GM23338 (cell line): Measurements from ENCODE around the gene SHKBP1. TPM values are rescaled to one million over a fixed set of nuclear protein-coding genes. Genes with fewer than 3 reads are reported as not detected.
A peak's percentile ranks its signal among the peaks of the same experiment; 100 is the strongest.

Experiments
- ATAC-seq: fragments of 200-7000 bp; cut with Tn5 transposase; 3 replicates; pipeline ENCODE4 v1.9.1; 2020
- DNase-seq: peaks from one replicate; pipeline ENCODE4 v3.0.0-alpha.2; 2015; ENCODE audit warnings: low spot score
- H2AFZ ChIP-seq: fragments of 200-600 bp; sonication (generic); 2 replicates; pipeline ENCODE4 v1.8.0; 2016; ENCODE audit warnings: antibody characterized with exemption, mild to moderate bottlenecking, moderate library complexity
- H3F3A ChIP-seq: fragments of 200-600 bp; sonication (generic); replicated peaks from 2 replicates; pipeline ENCODE4 v1.8.0; 2017; ENCODE audit warnings: antibody characterized with exemption, mixed run types, low read depth
- H3K27ac ChIP-seq: fragments of 200-600 bp; sonication (generic); 2 replicates; pipeline ENCODE4 v1.6.1; 2016; ENCODE audit warnings: low read depth
- H3K27me3 ChIP-seq: fragments of 200-600 bp; sonication (generic); 2 replicates; pipeline ENCODE4 v1.8.0; 2016; ENCODE audit warnings: mild to moderate bottlenecking, mixed run types, moderate library complexity; ENCODE audit not compliant: insufficient read depth
- H3K36me3 ChIP-seq: fragments of 200-600 bp; sonication (generic); 2 replicates; pipeline ENCODE4 v1.8.0; 2016; ENCODE audit warnings: mild to moderate bottlenecking; ENCODE audit not compliant: insufficient read depth
- H3K4me1 ChIP-seq: fragments of 200-600 bp; sonication (generic); 2 replicates; pipeline ENCODE4 v1.8.0; 2016; ENCODE audit warnings: mild to moderate bottlenecking, moderate library complexity; ENCODE audit not compliant: insufficient read depth
- H3K4me2 ChIP-seq: fragments of 200-600 bp; sonication (generic); 2 replicates; pipeline ENCODE4 v1.7.1; 2017; ENCODE audit warnings: mixed run types
- H3K4me3 ChIP-seq: fragments of 200-600 bp; sonication (generic); 2 replicates; pipeline ENCODE4 v1.6.1; 2016; ENCODE audit warnings: mixed run types
- H3K79me2 ChIP-seq: fragments of 200-600 bp; sonication (generic); replicated peaks from 2 replicates; pipeline ENCODE4 v1.8.0; 2017; ENCODE audit warnings: mild to moderate bottlenecking; ENCODE audit not compliant: insufficient read depth
- H3K9me2 ChIP-seq: fragments of 200-600 bp; sonication (generic); 2 replicates; pipeline ENCODE4 v1.8.0; 2017; ENCODE audit not compliant: insufficient read depth
- H4K20me1 ChIP-seq: fragments of 200-600 bp; sonication (generic); replicated peaks from 2 replicates; pipeline ENCODE4 v1.8.0; 2017; ENCODE audit warnings: mild to moderate bottlenecking; ENCODE audit not compliant: insufficient read depth
- H3K27ac Mint-ChIP-seq: 2 replicates; pipeline ENCODE4 v1.8.0; 2020; ENCODE audit warnings: inconsistent platforms, mild to moderate bottlenecking, moderate library complexity, mixed read lengths
- H3K27me3 Mint-ChIP-seq: 3 replicates; pipeline ENCODE4 v1.8.0; 2022; ENCODE audit warnings: low read depth, mild to moderate bottlenecking, moderate library complexity, mixed read lengths, inconsistent platforms; ENCODE audit not compliant: insufficient read depth, poor library complexity
- H3K36me3 Mint-ChIP-seq: 3 replicates; pipeline ENCODE4 v1.8.0; 2021; ENCODE audit warnings: low read depth, mild to moderate bottlenecking, inconsistent platforms, moderate library complexity, mixed read lengths
- H3K4me1 Mint-ChIP-seq: 3 replicates; pipeline ENCODE4 v1.8.0; 2020; ENCODE audit warnings: mild to moderate bottlenecking, inconsistent platforms, mixed read lengths
- H3K4me3 Mint-ChIP-seq: 3 replicates; pipeline ENCODE4 v1.8.0; 2021; ENCODE audit warnings: moderate library complexity, mild to moderate bottlenecking, inconsistent platforms, mixed read lengths
- H3K9me3 Mint-ChIP-seq: 3 replicates; pipeline ENCODE4 v1.8.0; 2020; ENCODE audit warnings: moderate library complexity, mild to moderate bottlenecking, inconsistent platforms, mixed read lengths
- CREB1 ChIP-seq: fragments of 250-450 bp; sonication (Bioruptor Pico); IDR thresholded peaks from 2 replicates; pipeline ENCODE4 v1.5.0; 2020; ENCODE audit warnings: low read depth, mild to moderate bottlenecking, moderate library complexity
- EZH2 ChIP-seq: fragments of 200-600 bp; sonication (generic); IDR thresholded peaks from one replicate; pipeline ENCODE4 v1.8.0; 2017; ENCODE audit warnings: antibody characterized with exemption, mild to moderate bottlenecking, low read depth; ENCODE audit not compliant: unreplicated experiment
- EZH2phosphoT487 ChIP-seq: fragments of 200-600 bp; sonication (generic); IDR thresholded peaks from one replicate; pipeline ENCODE4 v1.8.1; 2018; ENCODE audit warnings: antibody characterized with exemption; ENCODE audit not compliant: unreplicated experiment
- JUNB ChIP-seq: IDR thresholded peaks from one replicate; pipeline ENCODE4 v1.6.1; 2016; ENCODE audit warnings: antibody characterized with exemption; ENCODE audit not compliant: unreplicated experiment
- NANOG ChIP-seq: IDR thresholded peaks from 2 replicates; pipeline ENCODE4 v1.6.1; 2016; ENCODE audit warnings: antibody characterized with exemption, borderline replicate concordance
- POLR2AphosphoS5 ChIP-seq: IDR thresholded peaks from 2 replicates; pipeline ENCODE4 v1.6.1; 2016; ENCODE audit warnings: antibody characterized with exemption, low read depth
- STAT1 ChIP-seq: IDR thresholded peaks from one replicate; pipeline ENCODE4 v1.6.1; 2016; ENCODE audit warnings: antibody characterized with exemption; ENCODE audit not compliant: unreplicated experiment
- ZNF114 ChIP-seq: fragments of 250-450 bp; sonication (Bioruptor Pico); IDR thresholded peaks from 2 replicates; pipeline ENCODE4 v1.5.0; 2020; ENCODE audit warnings: mild to moderate bottlenecking, moderate library complexity
- ZNF331 ChIP-seq: fragments of 250-450 bp; sonication (Bioruptor Pico); IDR thresholded peaks from 2 replicates; pipeline ENCODE4 v1.5.0; 2020; ENCODE audit warnings: low read depth, mild to moderate bottlenecking, moderate library complexity
- polyA plus RNA-seq: library from polyadenylated mRNA; unstranded; fragments of >200 nt; fragmentation: Nextera tagmentation; extraction: Ambion mirVana; gene quantifications from 2 replicates; pipeline ENCODE4 v1.2.1, GENCODE V29; 2016
- total RNA-seq: library from RNA; depleted of rRNA; stranded (reverse); fragments of >200 nt; shearing (Covaris generic); gene quantifications from 2 replicates; pipeline ENCODE4 v1.2.3, GENCODE V29; 2014
- TF ChIP-seq, protein P1 (sequence below): fragments of 250-450 bp; sonication (Bioruptor Pico); IDR thresholded peaks from 2 replicates; pipeline ENCODE4 v1.5.0; 2020; ENCODE audit warnings: mild to moderate bottlenecking, moderate library complexity
- TF ChIP-seq, protein P2 (sequence below), 2 experiments: fragments of 200-600 bp in 1 of 2; sonication (generic) in 1 of 2; conservative IDR thresholded peaks; 2 replicates each; pipeline versions ENCODE4 v1.5.1 to v1.6.1; 2016 to 2017; ENCODE audit warnings: antibody characterized with exemption in 2 of 2, low read depth in 2 of 2, mild to moderate bottlenecking in 2 of 2, moderate library complexity in 1 of 2
- TF ChIP-seq, protein P3 (sequence below): IDR thresholded peaks from 2 replicates; pipeline ENCODE4 v1.6.1; 2016; ENCODE audit warnings: antibody characterized with exemption
- TF ChIP-seq, protein P4 (sequence below): IDR thresholded peaks from one replicate; pipeline ENCODE4 v1.6.1; 2018; ENCODE audit warnings: antibody characterized with exemption; ENCODE audit not compliant: unreplicated experiment

SHKBP1 gene
- total and polyA plus RNA-seq, 2 experiments from 2014 or later: 63.2 to 69.8 TPM

DNA sequence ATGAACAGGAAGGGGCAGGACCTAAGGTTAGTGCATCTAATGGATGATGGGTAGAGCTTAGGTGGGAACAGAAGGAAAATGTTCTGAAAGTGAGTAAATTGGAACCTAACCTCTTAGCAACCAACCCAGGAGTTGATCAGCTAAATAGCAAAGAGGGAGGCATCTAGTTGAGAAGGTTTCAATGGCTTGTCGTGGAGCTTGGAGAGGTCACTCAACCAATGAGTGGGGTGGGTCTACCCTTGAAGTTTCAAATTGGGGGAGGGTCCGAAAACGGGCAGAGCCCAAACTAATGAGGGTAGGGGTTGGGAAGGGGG lies 5.7 kb upstream of the SHKBP1 start:
- Histone ChIP-seq H3K36me3 (no peaks in the 10 kb centered on the region), H3K4me2 (no peak overlapping the region; the same call in 1 of the 2 replicates), H2AFZ (no peak overlapping the region; the same call in 1 of the 2 replicates), H4K20me1 (0 out of 2 replicates have a peak, but pooled peaks cover 4% of the 10 kb centered on the region), H3K4me3 (no peak overlapping the region; the same call in 1 of the 2 replicates), H3K4me1 (no peaks in the 10 kb centered on the region; the same call in 1 of the 2 replicates), H3K9me2 (peaks cover 9% of the 10 kb centered on the region), H3K27ac (no peak overlapping the region), H3K79me2 (no peaks in the 10 kb centered on the region), H3K27me3 (peaks cover 44% of the 10 kb centered on the region), H3F3A (no peaks in the 10 kb centered on the region)
- no peaks in the 10 kb centered on the region for H3K9me3 Mint-ChIP-seq
- no peaks in the 10 kb centered on the region for H3K36me3 Mint-ChIP-seq
- peak overlapping the region; percentile 46; the same call in 1 of the 2 replicates for H3K27ac Mint-ChIP-seq
- peaks cover 17% of the 10 kb centered on the region; the same call in 2 of the 3 replicates for H3K4me1 Mint-ChIP-seq
- DNase-seq (no peak), ATAC-seq (no peak)
- H3K4me3 Mint-ChIP-seq: peak overlapping the region; percentile 57
- TF ChIP-seq POLR2AphosphoS5 (no peak), ZNF331 (CRISPR knock-in tag) (no peak), CREB1 (no peak), EZH2 (no peak), STAT1 (no peak), ZNF114 (no peak), NANOG (no peak), EZH2phosphoT487 (no peak), JUNB (no peak)
- TF ChIP-seq, protein P1, sequence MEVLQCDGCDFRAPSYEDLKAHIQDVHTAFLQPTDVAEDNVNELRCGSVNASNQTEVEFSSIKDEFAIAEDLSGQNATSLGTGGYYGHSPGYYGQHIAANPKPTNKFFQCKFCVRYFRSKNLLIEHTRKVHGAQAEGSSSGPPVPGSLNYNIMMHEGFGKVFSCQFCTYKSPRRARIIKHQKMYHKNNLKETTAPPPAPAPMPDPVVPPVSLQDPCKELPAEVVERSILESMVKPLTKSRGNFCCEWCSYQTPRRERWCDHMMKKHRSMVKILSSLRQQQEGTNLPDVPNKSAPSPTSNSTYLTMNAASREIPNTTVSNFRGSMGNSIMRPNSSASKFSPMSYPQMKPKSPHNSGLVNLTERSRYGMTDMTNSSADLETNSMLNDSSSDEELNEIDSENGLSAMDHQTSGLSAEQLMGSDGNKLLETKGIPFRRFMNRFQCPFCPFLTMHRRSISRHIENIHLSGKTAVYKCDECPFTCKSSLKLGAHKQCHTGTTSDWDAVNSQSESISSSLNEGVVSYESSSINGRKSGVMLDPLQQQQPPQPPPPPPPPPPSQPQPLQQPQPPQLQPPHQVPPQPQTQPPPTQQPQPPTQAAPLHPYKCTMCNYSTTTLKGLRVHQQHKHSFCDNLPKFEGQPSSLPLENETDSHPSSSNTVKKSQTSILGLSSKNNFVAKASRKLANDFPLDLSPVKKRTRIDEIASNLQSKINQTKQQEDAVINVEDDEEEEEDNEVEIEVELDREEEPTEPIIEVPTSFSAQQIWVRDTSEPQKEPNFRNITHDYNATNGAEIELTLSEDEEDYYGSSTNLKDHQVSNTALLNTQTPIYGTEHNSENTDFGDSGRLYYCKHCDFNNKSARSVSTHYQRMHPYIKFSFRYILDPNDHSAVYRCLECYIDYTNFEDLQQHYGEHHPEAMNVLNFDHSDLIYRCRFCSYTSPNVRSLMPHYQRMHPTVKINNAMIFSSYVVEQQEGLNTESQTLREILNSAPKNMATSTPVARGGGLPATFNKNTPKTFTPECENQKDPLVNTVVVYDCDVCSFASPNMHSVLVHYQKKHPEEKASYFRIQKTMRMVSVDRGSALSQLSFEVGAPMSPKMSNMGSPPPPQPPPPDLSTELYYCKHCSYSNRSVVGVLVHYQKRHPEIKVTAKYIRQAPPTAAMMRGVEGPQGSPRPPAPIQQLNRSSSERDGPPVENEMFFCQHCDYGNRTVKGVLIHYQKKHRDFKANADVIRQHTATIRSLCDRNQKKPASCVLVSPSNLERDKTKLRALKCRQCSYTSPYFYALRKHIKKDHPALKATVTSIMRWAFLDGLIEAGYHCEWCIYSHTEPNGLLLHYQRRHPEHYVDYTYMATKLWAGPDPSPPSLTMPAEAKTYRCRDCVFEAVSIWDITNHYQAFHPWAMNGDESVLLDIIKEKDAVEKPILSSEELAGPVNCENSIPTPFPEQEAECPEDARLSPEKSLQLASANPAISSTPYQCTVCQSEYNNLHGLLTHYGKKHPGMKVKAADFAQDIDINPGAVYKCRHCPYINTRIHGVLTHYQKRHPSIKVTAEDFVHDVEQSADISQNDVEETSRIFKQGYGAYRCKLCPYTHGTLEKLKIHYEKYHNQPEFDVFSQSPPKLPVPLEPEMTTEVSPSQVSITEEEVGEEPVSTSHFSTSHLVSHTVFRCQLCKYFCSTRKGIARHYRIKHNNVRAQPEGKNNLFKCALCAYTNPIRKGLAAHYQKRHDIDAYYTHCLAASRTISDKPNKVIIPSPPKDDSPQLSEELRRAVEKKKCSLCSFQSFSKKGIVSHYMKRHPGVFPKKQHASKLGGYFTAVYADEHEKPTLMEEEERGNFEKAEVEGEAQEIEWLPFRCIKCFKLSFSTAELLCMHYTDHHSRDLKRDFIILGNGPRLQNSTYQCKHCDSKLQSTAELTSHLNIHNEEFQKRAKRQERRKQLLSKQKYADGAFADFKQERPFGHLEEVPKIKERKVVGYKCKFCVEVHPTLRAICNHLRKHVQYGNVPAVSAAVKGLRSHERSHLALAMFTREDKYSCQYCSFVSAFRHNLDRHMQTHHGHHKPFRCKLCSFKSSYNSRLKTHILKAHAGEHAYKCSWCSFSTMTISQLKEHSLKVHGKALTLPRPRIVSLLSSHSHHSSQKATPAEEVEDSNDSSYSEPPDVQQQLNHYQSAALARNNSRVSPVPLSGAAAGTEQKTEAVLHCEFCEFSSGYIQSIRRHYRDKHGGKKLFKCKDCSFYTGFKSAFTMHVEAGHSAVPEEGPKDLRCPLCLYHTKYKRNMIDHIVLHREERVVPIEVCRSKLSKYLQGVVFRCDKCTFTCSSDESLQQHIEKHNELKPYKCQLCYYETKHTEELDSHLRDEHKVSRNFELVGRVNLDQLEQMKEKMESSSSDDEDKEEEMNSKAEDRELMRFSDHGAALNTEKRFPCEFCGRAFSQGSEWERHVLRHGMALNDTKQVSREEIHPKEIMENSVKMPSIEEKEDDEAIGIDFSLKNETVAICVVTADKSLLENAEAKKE (CRISPR knock-in tag): no peak
- TF ChIP-seq, protein P2, sequence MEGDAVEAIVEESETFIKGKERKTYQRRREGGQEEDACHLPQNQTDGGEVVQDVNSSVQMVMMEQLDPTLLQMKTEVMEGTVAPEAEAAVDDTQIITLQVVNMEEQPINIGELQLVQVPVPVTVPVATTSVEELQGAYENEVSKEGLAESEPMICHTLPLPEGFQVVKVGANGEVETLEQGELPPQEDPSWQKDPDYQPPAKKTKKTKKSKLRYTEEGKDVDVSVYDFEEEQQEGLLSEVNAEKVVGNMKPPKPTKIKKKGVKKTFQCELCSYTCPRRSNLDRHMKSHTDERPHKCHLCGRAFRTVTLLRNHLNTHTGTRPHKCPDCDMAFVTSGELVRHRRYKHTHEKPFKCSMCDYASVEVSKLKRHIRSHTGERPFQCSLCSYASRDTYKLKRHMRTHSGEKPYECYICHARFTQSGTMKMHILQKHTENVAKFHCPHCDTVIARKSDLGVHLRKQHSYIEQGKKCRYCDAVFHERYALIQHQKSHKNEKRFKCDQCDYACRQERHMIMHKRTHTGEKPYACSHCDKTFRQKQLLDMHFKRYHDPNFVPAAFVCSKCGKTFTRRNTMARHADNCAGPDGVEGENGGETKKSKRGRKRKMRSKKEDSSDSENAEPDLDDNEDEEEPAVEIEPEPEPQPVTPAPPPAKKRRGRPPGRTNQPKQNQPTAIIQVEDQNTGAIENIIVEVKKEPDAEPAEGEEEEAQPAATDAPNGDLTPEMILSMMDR (conservative IDR thresholded peaks at IDR 0.05; ENCODE audit: low read depth in 2 of 2): no peak
- TF ChIP-seq, protein P3, sequence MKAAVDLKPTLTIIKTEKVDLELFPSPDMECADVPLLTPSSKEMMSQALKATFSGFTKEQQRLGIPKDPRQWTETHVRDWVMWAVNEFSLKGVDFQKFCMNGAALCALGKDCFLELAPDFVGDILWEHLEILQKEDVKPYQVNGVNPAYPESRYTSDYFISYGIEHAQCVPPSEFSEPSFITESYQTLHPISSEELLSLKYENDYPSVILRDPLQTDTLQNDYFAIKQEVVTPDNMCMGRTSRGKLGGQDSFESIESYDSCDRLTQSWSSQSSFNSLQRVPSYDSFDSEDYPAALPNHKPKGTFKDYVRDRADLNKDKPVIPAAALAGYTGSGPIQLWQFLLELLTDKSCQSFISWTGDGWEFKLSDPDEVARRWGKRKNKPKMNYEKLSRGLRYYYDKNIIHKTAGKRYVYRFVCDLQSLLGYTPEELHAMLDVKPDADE: no peak
- TF ChIP-seq, protein P4, sequence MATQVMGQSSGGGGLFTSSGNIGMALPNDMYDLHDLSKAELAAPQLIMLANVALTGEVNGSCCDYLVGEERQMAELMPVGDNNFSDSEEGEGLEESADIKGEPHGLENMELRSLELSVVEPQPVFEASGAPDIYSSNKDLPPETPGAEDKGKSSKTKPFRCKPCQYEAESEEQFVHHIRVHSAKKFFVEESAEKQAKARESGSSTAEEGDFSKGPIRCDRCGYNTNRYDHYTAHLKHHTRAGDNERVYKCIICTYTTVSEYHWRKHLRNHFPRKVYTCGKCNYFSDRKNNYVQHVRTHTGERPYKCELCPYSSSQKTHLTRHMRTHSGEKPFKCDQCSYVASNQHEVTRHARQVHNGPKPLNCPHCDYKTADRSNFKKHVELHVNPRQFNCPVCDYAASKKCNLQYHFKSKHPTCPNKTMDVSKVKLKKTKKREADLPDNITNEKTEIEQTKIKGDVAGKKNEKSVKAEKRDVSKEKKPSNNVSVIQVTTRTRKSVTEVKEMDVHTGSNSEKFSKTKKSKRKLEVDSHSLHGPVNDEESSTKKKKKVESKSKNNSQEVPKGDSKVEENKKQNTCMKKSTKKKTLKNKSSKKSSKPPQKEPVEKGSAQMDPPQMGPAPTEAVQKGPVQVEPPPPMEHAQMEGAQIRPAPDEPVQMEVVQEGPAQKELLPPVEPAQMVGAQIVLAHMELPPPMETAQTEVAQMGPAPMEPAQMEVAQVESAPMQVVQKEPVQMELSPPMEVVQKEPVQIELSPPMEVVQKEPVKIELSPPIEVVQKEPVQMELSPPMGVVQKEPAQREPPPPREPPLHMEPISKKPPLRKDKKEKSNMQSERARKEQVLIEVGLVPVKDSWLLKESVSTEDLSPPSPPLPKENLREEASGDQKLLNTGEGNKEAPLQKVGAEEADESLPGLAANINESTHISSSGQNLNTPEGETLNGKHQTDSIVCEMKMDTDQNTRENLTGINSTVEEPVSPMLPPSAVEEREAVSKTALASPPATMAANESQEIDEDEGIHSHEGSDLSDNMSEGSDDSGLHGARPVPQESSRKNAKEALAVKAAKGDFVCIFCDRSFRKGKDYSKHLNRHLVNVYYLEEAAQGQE: no peak
- H3K27me3 Mint-ChIP-seq: peaks cover 49% of the 10 kb centered on the region
